CD4-positive, alpha-beta memory T cell (primary cell): ENCODE results near the gene EML5. TPM values are rescaled to one million over a fixed set of nuclear protein-coding genes. Genes with fewer than 3 reads are reported as not detected.
"Not testable (repeated sequence)": the region's sequence is repeated elsewhere in the genome, so short reads cannot be mapped to it uniquely, and the experiment has no call there.

Source experiments
- CTCF ChIA-PET: fragments of 350-600 bp; sonication (Branson Sonifier 250); formaldehyde crosslinking; loops from one replicate; lab custom pipeline; 2021; ENCODE audit warnings: inconsistent platforms; ENCODE audit not compliant: partially characterized antibody; lab: Charles Lee
- POLR2A ChIA-PET: fragments of 350-600 bp; sonication (Branson Sonifier 250); formaldehyde crosslinking; loops from one replicate; lab custom pipeline; 2021; ENCODE audit not compliant: partially characterized antibody; lab: Charles Lee
- DNase-seq, 5 donors: peaks; one replicate each; pipeline versions ENCODE4 v3.0.0 to v3.0.0-alpha.2; 2020 to 2022; ENCODE audit warnings: mixed read lengths in 1 of 5
- H3K27ac ChIP-seq: one replicate; pipeline ENCODE4 v1.7.0; 2013; ENCODE audit warnings: low read depth, low read length
- H3K27me3 ChIP-seq: 2 replicates; pipeline ENCODE4 v1.7.0; 2013; ENCODE audit warnings: mild to moderate bottlenecking, low read length, moderate library complexity; ENCODE audit not compliant: insufficient read depth
- H3K36me3 ChIP-seq: 2 replicates; pipeline ENCODE4 v1.7.0; 2013; ENCODE audit warnings: mild to moderate bottlenecking, low read length, moderate library complexity; ENCODE audit not compliant: insufficient read depth
- H3K4me1 ChIP-seq: 2 replicates; pipeline ENCODE4 v1.7.0; 2013; ENCODE audit warnings: mild to moderate bottlenecking, low read length, moderate library complexity; ENCODE audit not compliant: insufficient read depth
- H3K4me3 ChIP-seq, 2 donors: one replicate each; pipeline ENCODE4 v1.7.0; 2013; ENCODE audit warnings: low read length in 2 of 2, mild to moderate bottlenecking in 1 of 2
- H3K9me3 ChIP-seq, 2 donors: one replicate each; pipeline ENCODE4 v1.7.0; 2013; ENCODE audit warnings: low read length in 2 of 2, control low read depth in 1 of 2; ENCODE audit not compliant: control insufficient read depth in 1 of 2
- H3K27ac Mint-ChIP-seq, 7 donors: one replicate each; pipeline ENCODE4 v1.8.0; 2020 to 2021; ENCODE audit warnings: mixed read lengths in 7 of 7, mild to moderate bottlenecking in 6 of 7, inconsistent platforms in 3 of 7, moderate library complexity in 3 of 7
- H3K27me3 Mint-ChIP-seq, 2 donors: one replicate each; pipeline ENCODE4 v1.8.0; 2020 to 2021; ENCODE audit warnings: mixed read lengths in 2 of 2
- H3K36me3 Mint-ChIP-seq, 2 donors: one replicate each; pipeline ENCODE4 v1.8.0; 2020 to 2021; ENCODE audit warnings: mixed read lengths in 2 of 2, inconsistent platforms in 1 of 2, mild to moderate bottlenecking in 1 of 2
- H3K4me1 Mint-ChIP-seq, 4 donors: one replicate each; pipeline ENCODE4 v1.8.0; 2020 to 2021; ENCODE audit warnings: mixed read lengths in 4 of 4, mild to moderate bottlenecking in 1 of 4
- H3K4me3 Mint-ChIP-seq, 8 donors: one replicate each; pipeline ENCODE4 v1.8.0; 2020 to 2021; ENCODE audit warnings: mixed read lengths in 8 of 8, mild to moderate bottlenecking in 7 of 8, moderate library complexity in 6 of 8, inconsistent platforms in 3 of 8
- H3K9me3 Mint-ChIP-seq, 8 donors: one replicate each; pipeline ENCODE4 v1.8.0; 2020 to 2021; ENCODE audit warnings: mixed read lengths in 8 of 8, mild to moderate bottlenecking in 5 of 8, inconsistent platforms in 3 of 8, moderate library complexity in 1 of 8
- intact Hi-C: fragments of 100-400 bp; cut with micrococcal nuclease; formaldehyde crosslinking; loops from one replicate; pipeline ENCODE4 v1.15.1; 2023
- polyA plus RNA-seq, 2 donors: library from polyadenylated mRNA; unstranded; fragments of 300-500 nt; fragmentation: Illumina TruSeq; gene quantifications; one replicate each; pipeline ENCODE4 v1.2.3, GENCODE V29; 2021
- total RNA-seq, 2 experiments: library from RNA; stranded (reverse); gene quantifications; one replicate each; pipeline ENCODE4 v1.2.3, GENCODE V29; 2021

EML5 gene
- total and polyA plus RNA-seq, 4 experiments from 2014 or later, result 0.46 to 5.6 (median 3.1) TPM

DNA sequence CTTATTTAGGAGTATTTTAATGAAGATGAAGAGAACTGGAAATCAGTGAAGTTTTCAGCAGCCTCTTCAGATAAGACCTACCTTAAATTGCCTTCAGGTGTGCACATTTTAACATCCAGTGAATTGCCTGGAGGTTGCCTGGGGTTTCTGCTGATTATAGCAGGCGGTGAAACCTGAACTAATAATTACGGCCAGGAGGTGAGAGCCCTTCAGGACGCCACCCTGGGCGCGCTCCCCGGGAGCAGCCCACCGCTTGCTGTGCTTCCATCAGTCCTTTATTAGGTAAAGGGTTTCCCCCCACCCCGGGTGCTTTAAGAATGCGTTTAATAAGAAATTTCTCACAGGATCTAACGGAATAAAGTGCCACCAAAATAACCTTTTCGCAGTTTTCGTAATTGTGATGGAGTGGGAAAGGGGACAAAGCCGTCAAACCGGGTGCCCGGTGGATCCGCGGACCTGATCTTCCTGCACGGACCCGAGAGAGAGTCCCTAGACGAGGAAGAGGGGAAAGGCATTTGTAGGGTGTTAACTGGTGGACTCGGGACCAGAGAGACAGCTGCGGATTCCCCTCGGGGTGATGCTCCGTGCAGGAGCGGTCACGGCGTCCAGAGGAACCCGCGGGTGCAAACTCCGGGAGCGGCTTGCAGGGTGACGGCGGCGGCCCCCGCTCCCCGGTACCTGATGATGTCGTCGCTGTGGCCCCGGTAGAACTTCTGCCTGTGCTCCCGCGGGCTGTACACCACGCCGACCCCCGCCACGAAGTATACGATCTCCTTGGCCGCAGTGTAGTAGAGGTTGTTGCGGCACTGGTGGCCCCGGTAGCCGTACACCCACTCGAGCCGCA is 902 bp downstream of the EML5 start:
- peak in 3 of 5 donors; percentile 2 to 52 (median 6) for DNase-seq
- intact Hi-C loops, result loop anchor here (1.0 to 10.0 kb wide), 4 partner anchors 32 to 1163 kb away; partner anchors contain the start of genes EFCAB11, TDP1, TTC8 and ZC3H14
- peak overlapping the region; percentile 77 to 91 (median 87) for H3K27ac Mint-ChIP-seq

DNA sequence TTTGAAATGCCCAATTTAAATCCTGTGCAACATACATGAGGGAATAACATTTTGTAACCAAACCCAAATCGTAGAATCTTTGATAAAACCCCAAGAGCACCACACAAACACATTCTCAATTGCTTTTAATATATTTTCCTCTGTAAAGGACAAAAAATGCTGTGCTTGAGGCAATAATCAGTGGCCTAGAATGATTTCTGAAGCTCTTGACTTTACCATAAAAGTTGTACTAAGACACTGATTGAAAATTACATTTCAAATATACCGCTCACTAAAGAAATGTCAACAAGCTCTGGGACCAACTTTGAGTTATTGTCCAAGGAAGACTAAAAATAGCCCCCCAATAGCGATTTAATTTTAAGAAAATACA is 1.5 kb downstream of the EML5 start:
- POLR2A ChIA-PET, result interaction anchor here (3.7 kb wide), 1 partner anchor 33 kb away, joined by 28 read pairs; the partner anchor contains the start of gene TTC8
- DNase-seq, result no peak
- peak overlapping the region; percentile 87 to 93 (median 92) for H3K4me3 Mint-ChIP-seq
- Histone ChIP-seq H3K4me3 (no peak overlapping the region), H3K27ac (no peak overlapping the region), H3K27me3 (no peaks in the 10 kb centered on the region), H3K36me3 (no peaks in the 10 kb centered on the region), H3K4me1 (peaks cover 22% of the 10 kb centered on the region), H3K9me3 (no peaks in the 10 kb centered on the region)
- intact Hi-C loops, result loop anchor here (5.0 to 10.0 kb wide), 2 partner anchors 229 to 1164 kb away; partner anchors contain the start of genes EFCAB11, TDP1 and ZC3H14
- H3K4me1 Mint-ChIP-seq, result peaks cover 8 to 23% (median 13%) of the 10 kb centered on the region in 4 donors
- H3K27me3 Mint-ChIP-seq, result peaks cover 0 to 2% of the 10 kb centered on the region in 2 donors
- H3K9me3 Mint-ChIP-seq, result no peaks in the 10 kb centered on the region
- peaks cover 0 to 4% of the 10 kb centered on the region in 2 donors for H3K36me3 Mint-ChIP-seq
- CTCF ChIA-PET, result interaction anchor here (0.6 kb wide), 1 partner anchor 33 kb away, joined by 3 read pairs; the partner anchor contains the start of gene TTC8
- peak overlapping the region in 5 of 7 donors; percentile 25 to 91 (median 54) for H3K27ac Mint-ChIP-seq

More for the DNA sequence above, 902 bp downstream of the EML5 start:
- peaks cover 8 to 23% (median 13%) of the 10 kb centered on the region in 4 donors for H3K4me1 Mint-ChIP-seq
- H3K27ac ChIP-seq, result peak overlapping the region; percentile 63
- H3K27me3 ChIP-seq, result no peaks in the 10 kb centered on the region
- H3K36me3 Mint-ChIP-seq, result peaks cover 0 to 4% of the 10 kb centered on the region in 2 donors
- no peaks in the 10 kb centered on the region for H3K9me3 Mint-ChIP-seq
- peak overlapping the region; percentile 57 to 86 for H3K4me3 ChIP-seq
- ChIA-PET CTCF (interaction anchor here (0.6 to 2.0 kb wide), 3 partner anchors 33 to 125 kb away, joined by 3 to 6 read pairs (median 5); partner anchors contain the start of gene TTC8), POLR2A (interaction anchor here (1.1 to 3.7 kb wide), 4 partner anchors 10 to 33 kb away, joined by 3 to 28 read pairs (median 3); partner anchors contain the start of gene TTC8)
- H3K4me1 ChIP-seq, result peaks cover 22% of the 10 kb centered on the region
- no peaks in the 10 kb centered on the region for H3K36me3 ChIP-seq
- peaks cover 0 to 2% of the 10 kb centered on the region in 2 donors for H3K27me3 Mint-ChIP-seq
- H3K9me3 ChIP-seq, result no peaks in the 10 kb centered on the region
- H3K4me3 Mint-ChIP-seq, result peak overlapping the region; percentile 87 to 93 (median 92)

DNA sequence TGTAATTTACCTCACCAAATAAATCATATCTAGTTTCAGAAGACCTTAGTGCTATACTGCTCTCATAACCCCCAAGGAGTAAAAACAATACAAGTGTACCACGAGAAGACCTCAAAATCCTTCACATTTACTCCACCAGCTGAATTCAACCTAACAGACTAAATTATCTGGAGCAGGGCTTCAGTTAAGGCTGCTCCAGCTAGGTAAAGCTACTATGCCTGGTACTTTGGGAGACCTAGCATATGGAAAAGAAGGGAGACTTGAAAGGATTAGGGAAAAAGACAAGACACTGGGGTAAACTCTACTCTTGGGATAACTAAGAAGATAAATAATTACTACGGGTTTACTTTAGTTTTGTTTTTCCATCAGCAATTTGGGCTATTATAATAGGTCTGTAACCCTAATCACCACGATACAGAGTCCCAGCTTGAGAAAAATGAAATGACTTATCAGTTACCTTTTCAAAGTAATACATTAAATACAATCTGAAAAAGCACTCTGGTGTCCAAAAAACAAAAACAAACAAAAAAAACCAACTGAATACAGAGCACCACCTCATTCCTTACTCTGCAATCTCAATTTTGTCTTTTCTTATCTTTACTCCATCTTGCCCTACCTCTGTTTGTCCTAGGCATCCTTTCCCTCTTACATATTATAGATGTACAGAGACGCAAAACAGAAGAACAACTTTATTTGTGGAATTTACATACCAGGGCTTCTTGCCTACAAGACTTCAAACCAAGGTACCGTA is 2.1 kb downstream of the EML5 start:
- Mint-ChIP-seq H3K4me1 (peaks cover 11 to 23% (median 13%) of the 10 kb centered on the region in 4 donors), H3K27ac (peak overlapping the region in 3 of 7 donors; percentile 26 to 88 (median 44)), H3K9me3 (peaks cover 0 to 2% (median 0%) of the 10 kb centered on the region in 8 donors), H3K36me3 (peaks cover 0 to 4% of the 10 kb centered on the region in 2 donors), H3K27me3 (peaks cover 2 to 5% of the 10 kb centered on the region in 2 donors), H3K4me3 (peak overlapping the region; percentile 87 to 93 (median 92))
- H3K4me3 ChIP-seq, result no peak overlapping the region
- H3K27ac ChIP-seq, result no peak overlapping the region
- no peaks in the 10 kb centered on the region for H3K36me3 ChIP-seq
- intact Hi-C loops, result loop anchor here (5.0 to 10.0 kb wide), 2 partner anchors 228 to 1164 kb away; partner anchors contain the start of genes EFCAB11, TDP1 and ZC3H14
- no peaks in the 10 kb centered on the region for H3K27me3 ChIP-seq
- H3K9me3 ChIP-seq, result no peaks in the 10 kb centered on the region
- peaks cover 22% of the 10 kb centered on the region for H3K4me1 ChIP-seq
- ChIA-PET POLR2A (interaction anchor here (3.7 kb wide), 1 partner anchor 34 kb away, joined by 28 read pairs; the partner anchor contains the start of gene TTC8), CTCF (no interaction called here)
- DNase-seq, result no peak

DNA sequence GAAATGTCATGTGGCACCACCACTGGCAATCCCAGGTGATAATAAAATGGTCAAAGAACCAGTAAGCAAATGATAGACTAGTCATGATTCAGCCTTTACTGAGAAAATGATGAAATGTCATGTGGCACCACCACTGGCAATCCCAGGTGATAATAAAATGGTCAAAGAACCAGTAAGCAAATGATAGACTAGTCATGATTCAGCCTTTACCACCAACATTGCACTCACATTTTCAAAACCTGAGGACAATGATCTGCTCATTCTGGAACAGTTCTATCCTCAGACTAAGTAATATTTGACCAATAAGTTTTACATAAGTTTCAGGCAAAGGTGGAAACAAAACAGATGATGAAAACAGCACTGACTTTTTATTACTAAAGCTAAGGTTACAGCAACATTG is 3.2 kb downstream of the EML5 start:
- H3K36me3 Mint-ChIP-seq, intact Hi-C loops, H3K27me3 ChIP-seq, H3K9me3 Mint-ChIP-seq, H3K9me3 ChIP-seq, H3K27ac ChIP-seq, H3K4me3 Mint-ChIP-seq, H3K27me3 Mint-ChIP-seq, H3K4me3 ChIP-seq, POLR2A ChIA-PET, H3K27ac Mint-ChIP-seq, H3K36me3 ChIP-seq, DNase-seq, CTCF ChIA-PET: not testable (repeated sequence)
- H3K4me1 Mint-ChIP-seq, result peaks cover 12 to 23% (median 14%) of the 10 kb centered on the region in 4 donors
- peaks cover 22% of the 10 kb centered on the region for H3K4me1 ChIP-seq

DNA sequence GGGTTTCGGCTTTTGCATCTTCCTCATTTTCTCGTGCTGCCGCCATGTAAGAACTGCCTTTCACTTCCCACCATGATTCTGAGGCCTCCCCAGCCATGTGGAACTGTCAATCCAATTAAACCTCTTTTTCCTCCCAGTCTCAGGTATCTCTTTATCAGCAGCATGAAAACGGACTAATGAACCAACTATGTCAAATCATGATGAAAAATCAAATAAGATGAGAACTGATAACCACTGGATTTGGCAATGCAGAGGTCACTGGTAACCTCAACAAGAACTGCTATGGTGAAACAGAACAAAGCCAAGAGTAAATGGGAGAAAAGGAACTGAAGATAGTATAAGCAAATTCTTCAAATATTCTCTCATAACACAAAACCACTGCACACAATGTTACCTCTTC is 6.0 kb downstream of the EML5 start:
- no peak overlapping the region for H3K4me3 ChIP-seq
- ChIA-PET POLR2A (no interaction called here), CTCF (no interaction called here)
- peaks cover 13 to 19% (median 15%) of the 10 kb centered on the region in 4 donors for H3K4me1 Mint-ChIP-seq
- H3K27ac ChIP-seq, result no peak overlapping the region
- peaks cover 5 to 10% of the 10 kb centered on the region in 2 donors for H3K36me3 Mint-ChIP-seq
- H3K27ac Mint-ChIP-seq, result no peak overlapping the region
- H3K36me3 ChIP-seq, result no peaks in the 10 kb centered on the region
- H3K4me1 ChIP-seq, result peaks cover 13% of the 10 kb centered on the region
- intact Hi-C loops, result no loop called here
- no peak overlapping the region for H3K4me3 Mint-ChIP-seq
- H3K27me3 ChIP-seq, result no peaks in the 10 kb centered on the region
- H3K27me3 Mint-ChIP-seq, result peaks cover 2 to 7% of the 10 kb centered on the region in 2 donors
- H3K9me3 ChIP-seq, result no peaks in the 10 kb centered on the region
- peaks cover 3 to 31% (median 16%) of the 10 kb centered on the region in 8 donors for H3K9me3 Mint-ChIP-seq
- no peak for DNase-seq

DNA sequence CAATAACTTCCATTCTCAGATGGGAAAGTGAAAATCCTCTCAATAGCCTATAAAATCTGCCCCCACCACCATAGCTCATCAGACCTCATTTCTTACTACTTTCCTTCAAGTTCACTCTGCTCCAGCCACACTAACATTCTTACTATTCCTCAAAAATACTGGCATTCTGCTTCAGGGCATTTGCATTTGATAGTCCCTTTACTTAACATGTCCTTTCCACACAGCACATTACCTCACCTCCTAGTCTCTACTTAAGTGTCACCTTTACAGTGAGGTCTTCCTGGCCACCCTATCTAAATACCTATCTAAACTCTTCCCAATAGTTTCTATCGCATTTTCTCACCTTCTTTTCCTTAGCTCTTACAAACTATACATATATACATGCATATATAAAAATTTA is 6.8 kb downstream of the EML5 start:
- H3K4me3 Mint-ChIP-seq, result no peak overlapping the region
- peaks cover 8 to 12% (median 9%) of the 10 kb centered on the region in 4 donors for H3K4me1 Mint-ChIP-seq
- peaks cover 3 to 33% (median 18%) of the 10 kb centered on the region in 8 donors for H3K9me3 Mint-ChIP-seq
- intact Hi-C loops, result no loop called here
- POLR2A ChIA-PET, result no interaction called here
- peak overlapping the region in 1 of 7 donors; percentile 61 for H3K27ac Mint-ChIP-seq
- H3K36me3 Mint-ChIP-seq, result peaks cover 3 to 11% of the 10 kb centered on the region in 2 donors
- H3K4me1 ChIP-seq, result peaks cover 5% of the 10 kb centered on the region
- H3K27ac ChIP-seq, result no peak overlapping the region
- H3K27me3 ChIP-seq, result no peaks in the 10 kb centered on the region
- H3K9me3 ChIP-seq, result no peaks in the 10 kb centered on the region
- CTCF ChIA-PET, result no interaction called here
- DNase-seq, result no peak
- no peaks in the 10 kb centered on the region for H3K36me3 ChIP-seq
- H3K27me3 Mint-ChIP-seq, result peaks cover 2 to 5% of the 10 kb centered on the region in 2 donors
- H3K4me3 ChIP-seq, result no peak overlapping the region
